Measurements from ENCODE around the gene DXO.
"Not testable (repeated sequence)": the region's sequence is repeated elsewhere in the genome, so short reads cannot be mapped to it uniquely, and the experiment has no call there.

DXO gene

DNA sequence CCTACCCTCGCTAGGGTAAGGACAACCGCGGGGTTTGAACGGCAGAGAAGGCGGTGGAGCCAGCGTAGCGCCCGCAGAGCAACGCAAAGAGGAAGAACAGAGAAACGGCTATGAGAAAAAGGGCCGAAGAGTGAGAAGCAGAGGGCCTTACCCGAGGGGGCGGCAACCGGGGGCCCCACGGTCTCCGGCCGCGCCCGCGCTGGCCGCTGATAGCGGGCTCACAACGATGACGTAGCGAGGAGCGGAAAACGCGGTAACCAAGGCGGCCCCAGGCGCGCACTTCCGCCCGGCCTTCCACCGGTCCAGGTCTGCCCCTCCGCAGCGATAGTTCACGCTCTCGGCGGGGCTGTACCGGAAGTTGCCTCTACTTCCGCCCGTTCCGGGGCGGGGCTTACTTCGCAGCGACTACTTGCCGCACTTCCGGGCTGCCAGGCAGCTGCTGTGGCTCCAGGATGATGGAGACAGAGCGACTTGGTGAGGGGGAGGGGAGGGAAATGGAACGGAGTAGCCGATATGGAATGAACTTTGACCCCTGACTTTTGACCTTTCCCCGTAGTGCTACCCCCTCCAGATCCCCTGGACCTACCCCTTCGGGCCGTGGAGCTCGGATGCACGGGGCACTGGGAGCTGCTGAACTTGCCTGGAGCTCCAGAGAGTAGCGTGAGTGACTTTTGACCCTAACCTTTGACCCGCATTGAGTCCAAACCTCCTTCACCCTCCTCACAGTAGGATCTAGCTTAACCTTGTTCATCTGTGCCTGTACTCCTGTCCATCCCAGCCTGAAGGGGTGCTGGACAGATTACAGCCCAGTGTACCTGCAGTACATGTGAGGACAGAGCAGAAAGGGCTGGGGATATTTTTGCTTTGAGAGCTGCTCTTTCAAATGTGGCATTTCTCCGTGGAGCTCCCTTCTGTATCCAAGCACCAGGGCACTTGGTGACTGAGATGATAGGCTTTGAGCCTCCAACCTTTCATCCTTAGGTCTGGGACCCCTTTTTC is 12.9 kb downstream of the DXO start, which contains the start of the genes NELFE and SKIC2:
Gene NELFE (minus strand): TSS at position 231 of the 999 bp plus-strand sequence. CDS start 525 bp downstream, outside the sequence.
Gene SKIC2 (plus strand): TSS at position 435 of the 999 bp plus-strand sequence. CDS start 18 bp downstream, at position 453.
- peak; percentile 92 for DNase-seq (ENCODE audit: low read depth, low spot score)

DNA sequence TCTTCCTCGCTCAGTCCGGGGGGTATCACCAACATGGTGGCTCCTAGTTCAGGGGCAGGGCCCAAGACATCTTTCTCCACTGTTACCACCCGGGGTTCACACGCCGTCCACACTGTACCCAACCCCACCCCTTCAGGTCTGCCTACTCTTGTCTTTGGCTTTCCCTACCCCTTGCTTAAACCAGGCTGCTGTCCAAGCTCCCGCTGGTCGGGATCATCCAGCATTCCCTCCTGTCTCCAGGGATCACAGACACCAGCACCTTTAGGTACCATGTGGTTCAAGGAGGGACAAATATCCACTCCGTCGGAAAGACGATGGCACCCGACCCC is 13.6 kb downstream of the DXO start:
- no peak for DNase-seq (ENCODE audit: low read depth, low spot score)

DNA sequence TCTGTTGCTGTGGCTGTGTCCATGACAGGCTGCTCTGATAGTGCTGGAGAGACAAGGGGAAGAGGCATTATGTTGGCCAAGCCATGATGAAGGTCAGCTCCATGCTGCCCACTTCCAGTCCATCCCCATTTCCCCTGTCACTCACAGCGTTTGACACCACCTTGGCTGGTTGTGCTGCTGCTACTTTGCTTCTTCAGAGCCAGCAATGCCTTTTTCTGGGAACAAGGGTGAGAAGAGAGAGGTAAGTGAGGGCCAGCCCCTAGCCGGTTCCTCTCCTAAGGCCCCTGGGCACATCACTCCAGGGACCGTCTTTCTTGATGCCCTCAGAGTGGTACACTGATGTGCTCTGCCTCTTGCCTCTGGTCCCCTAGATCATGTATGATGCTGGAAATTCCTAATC is 15.1 kb downstream of the DXO start:
- no peak for DNase-seq (ENCODE audit: low read depth, low spot score)

DNA sequence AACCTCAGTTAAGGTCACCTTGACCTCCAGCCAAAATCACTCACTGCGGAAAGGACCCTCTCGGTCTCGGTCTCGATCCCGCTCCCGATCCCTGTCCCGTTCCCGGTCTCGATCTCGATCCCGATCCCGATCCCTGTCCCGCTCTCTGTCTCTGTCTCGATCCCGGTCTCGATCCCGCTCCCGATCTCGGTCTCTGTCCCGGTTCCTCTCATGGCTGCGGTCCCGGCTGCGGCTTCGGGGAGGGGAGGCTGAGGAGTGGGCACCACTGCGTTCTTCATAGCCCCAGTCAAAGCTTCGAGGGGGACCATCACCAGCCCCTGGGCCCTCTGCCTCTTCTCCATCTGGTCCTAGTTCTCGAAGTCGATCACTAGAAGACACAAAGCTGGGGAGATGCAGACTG is 17.4 kb downstream of the DXO start:
- DNase-seq (ENCODE audit: low read depth, low spot score), result no peak

DNA sequence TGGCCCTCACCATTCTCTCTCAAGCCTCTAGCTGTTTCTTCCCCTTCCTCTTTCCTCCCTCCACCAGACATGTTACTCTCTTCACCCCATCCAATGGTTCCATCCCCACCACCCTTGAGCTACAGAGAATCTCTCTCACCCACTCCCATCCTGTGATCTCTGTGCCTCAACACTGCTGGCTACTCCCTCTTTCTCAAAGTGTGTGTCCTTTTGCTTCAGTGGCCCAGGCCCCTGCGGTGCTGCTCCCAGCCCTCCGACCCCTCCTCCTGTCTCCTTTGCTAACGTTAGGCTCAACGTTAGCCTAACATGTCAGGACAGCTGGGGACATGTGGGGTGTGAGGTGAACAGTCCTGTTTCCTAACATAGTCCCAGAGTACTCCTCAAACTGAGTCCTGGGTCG is 19.0 kb downstream of the DXO start:
- no peak for DNase-seq (ENCODE audit: low read depth, low spot score)

DNA sequence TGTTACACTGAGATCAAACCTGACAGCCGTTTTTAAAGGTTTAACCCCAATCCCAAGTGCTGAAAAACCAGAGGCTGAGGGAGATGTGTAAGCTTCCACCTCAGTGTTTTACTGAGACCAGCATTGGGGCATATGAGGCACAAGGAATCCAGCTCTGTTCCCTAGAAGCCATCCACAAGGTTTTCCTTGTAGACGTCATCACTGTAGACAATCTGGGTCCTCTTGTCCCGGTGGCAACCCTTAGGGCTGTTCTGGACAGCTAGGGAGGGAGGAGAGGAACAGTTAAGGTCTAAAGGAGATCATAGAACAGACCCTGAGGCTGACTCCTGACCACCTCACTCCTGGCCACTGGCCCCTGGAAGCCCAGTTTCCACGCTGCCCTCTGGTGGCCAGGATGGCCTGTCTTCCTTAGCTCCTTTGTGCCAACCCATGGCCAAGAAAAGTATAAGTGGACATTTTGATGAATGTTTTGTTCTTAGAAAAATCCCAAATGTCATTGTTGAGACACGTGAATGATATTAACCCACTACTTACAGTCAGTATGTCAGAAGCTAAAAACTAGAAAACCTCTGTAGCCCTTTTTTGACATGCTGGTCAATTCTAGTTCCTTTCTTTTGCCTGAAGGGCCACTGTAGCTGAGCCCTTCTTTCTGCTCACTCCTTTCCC is 19.7 kb downstream of the DXO start:
- no peak for DNase-seq (ENCODE audit: low read depth, low spot score)

DNA sequence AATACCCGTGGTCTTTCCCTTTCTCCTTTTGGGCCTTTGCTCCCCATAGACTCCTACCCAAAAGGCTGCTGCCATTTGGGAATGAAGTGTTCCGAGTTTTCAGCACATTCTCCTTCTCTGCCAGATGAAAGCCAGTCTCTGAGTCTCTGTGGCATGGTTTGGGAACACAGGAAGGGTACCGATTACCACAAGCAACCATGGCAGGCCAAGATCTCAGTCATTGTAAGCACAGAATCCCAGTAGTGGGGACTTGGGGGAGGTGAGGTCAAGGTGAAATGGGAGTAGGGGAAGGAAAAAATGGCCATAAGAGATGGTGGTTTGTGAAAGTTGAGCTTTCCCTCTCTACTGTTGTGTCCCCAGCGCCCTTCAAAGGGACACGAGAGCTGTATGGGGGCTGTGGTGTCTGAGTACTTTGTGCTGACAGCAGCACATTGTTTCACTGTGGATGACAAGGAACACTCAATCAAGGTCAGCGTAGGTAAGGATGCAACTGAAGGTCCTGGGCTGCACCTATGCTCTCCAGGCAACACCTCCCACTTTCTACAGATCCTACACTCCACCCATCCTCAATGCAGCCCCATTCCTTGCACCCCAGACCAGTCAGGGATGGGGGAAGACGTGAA is 21.9 kb downstream of the DXO start:
- no peak for DNase-seq (ENCODE audit: low read depth, low spot score)

DNA sequence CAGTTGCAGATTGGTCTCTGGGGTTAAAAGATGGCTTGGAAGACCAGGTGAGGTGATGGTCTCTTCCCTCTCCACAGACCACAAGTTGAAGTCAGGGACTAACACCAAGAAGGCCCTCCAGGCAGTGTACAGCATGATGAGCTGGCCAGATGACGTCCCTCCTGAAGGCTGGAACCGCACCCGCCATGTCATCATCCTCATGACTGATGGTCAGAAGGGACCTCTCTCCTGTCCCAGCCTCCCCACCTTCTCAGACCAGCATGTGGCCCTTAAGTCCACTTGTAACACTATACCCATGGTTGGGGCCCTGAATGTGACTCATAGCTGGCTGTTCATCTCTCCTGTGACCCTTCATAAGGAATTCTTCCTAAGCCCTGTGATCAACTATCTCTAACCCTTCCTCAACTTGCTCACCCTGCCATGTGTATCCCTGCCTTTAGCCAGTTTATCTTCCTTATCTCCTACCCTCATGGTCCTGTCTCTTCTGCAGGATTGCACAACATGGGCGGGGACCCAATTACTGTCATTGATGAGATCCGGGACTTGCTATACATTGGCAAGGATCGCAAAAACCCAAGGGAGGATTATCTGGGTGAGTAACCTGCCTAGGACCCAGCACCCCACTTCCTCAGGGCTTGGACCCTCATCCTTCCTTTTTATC is 23.1 kb downstream of the DXO start:
- no peak for DNase-seq (ENCODE audit: low read depth, low spot score)

DNA sequence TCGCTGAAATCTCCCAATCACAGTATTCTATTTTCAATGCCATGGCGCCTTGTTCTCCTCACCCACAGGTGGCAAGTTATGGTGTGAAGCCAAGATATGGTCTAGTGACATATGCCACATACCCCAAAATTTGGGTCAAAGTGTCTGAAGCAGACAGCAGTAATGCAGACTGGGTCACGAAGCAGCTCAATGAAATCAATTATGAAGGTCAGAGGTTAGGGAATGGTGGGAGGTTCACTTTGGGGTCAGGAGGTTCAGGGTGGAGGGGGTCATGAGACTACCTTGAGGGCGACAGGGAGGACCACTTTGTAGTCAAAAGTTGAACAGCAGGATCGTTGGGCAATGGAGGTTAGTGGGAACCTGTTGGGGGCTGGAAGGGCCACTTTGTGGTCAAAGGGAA is 23.6 kb downstream of the DXO start:
- no peak for DNase-seq (ENCODE audit: low read depth, low spot score)

DNA sequence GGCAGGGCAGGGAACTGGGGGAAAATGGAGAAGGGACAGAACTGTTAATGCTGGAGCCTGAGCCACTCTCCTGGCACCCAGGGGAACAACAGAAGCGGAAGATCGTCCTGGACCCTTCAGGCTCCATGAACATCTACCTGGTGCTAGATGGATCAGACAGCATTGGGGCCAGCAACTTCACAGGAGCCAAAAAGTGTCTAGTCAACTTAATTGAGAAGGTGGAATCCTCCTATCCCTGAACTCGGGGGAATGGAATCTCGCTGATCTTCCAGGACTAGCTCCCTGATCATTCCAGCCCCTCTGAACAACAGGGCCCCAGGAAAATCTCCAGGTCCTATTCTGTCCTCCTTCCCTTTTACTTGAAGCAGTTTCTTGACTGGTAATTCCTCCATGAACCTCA is 24.1 kb downstream of the DXO start:
- no peak for DNase-seq (ENCODE audit: low read depth, low spot score)

DNA sequence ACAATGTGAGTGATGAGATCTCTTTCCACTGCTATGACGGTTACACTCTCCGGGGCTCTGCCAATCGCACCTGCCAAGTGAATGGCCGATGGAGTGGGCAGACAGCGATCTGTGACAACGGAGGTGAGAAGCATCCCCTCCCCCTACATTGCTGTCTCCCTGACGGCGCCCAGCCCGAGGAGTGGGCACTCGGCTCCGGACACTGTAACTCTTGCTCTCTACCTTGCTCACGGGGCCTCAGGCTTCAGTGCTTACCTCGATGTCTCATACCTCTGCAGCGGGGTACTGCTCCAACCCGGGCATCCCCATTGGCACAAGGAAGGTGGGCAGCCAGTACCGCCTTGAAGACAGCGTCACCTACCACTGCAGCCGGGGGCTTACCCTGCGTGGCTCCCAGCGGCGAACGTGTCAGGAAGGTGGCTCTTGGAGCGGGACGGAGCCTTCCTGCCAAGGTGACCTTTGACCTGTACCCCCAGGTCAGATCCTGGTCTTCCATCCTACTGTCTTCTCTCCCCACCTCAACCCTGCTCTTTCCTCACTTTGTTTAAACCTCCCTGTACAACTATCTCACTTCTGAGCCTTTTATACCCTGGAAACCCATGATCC is 24.8 kb downstream of the DXO start:
- DNase-seq (ENCODE audit: low read depth, low spot score), result no peak

DNA sequence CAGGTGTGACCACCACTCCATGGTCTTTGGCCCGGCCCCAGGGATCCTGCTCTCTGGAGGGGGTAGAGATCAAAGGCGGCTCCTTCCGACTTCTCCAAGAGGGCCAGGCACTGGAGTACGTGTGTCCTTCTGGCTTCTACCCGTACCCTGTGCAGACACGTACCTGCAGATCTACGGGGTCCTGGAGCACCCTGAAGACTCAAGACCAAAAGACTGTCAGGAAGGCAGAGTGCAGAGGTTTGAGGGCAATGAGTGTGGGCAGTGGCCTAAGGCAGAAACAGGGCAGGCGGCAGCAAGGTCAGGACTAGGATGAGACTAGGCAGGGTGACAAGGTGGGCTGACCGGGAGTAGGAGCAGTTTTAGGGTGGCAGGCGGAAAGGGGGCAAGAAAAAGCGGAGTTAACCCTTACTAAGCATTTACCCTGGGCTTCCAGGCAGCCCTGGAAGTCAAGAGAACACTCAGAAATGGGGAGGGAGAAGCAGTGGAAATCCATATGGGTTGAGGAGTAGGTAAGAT is 25.5 kb downstream of the DXO start:
- no peak for DNase-seq (ENCODE audit: low read depth, low spot score)

DNA sequence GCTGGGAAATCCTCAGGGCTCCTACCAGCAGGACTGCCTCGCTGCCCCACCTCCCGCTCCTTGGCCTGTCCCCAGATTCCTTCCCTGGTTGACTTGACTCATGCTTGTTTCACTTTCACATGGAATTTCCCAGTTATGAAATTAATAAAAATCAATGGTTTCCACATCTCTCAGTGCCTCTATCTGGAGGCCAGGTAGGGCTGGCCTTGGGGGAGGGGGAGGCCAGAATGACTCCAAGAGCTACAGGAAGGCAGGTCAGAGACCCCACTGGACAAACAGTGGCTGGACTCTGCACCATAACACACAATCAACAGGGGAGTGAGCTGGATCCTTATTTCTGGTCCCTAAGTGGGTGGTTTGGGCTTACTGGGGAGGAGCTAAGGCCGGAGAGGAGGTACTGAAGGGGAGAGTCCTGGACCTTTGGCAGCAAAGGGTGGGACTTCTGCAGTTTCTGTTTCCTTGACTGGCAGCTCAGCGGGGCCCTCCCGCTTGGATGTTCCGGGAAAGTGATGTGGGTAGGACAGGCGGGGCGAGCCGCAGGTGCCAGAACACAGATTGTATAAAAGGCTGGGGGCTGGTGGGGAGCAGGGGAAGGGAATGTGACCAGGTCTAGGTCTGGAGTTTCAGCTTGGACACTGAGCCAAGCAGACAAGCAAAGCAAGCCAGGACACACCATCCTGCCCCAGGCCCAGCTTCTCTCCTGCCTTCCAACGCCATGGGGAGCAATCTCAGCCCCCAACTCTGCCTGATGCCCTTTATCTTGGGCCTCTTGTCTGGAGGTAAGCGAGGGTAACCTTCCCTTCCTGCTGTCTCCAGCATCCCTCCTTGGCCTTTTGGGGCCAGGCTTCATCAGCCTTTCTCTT is 26.2 kb downstream of the DXO start, which contains the start of gene CFB:
Gene CFB (plus strand): TSS at position 589 of the 863 bp plus-strand sequence. CDS start 127 bp downstream, at position 716.
- peak; percentile 26 for DNase-seq (ENCODE audit: low read depth, low spot score)

DNA sequence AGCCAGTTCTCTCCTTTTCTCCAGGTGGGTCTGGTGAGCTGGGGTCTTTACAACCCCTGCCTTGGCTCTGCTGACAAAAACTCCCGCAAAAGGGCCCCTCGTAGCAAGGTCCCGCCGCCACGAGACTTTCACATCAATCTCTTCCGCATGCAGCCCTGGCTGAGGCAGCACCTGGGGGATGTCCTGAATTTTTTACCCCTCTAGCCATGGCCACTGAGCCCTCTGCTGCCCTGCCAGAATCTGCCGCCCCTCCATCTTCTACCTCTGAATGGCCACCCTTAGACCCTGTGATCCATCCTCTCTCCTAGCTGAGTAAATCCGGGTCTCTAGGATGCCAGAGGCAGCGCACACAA is 26.8 kb downstream of the DXO start:
- DNase-seq (ENCODE audit: low read depth, low spot score), result no peak

DNA sequence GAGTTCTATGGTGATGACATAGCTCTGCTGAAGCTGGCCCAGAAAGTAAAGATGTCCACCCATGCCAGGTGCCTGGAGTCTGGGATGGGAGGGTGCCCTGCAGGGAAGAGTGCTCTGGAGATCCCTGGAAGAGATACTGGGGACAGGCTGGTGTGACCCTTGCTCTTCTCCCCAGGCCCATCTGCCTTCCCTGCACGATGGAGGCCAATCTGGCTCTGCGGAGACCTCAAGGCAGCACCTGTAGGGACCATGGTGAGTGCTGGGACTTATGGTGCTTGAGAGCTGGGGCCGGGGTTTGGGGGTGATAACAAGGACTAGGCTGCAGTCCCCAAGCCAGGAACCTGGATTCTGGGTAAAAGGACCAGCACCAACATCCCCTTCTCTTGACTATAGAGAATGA is 28.2 kb downstream of the DXO start:
- no peak for DNase-seq (ENCODE audit: low read depth, low spot score)

DNA sequence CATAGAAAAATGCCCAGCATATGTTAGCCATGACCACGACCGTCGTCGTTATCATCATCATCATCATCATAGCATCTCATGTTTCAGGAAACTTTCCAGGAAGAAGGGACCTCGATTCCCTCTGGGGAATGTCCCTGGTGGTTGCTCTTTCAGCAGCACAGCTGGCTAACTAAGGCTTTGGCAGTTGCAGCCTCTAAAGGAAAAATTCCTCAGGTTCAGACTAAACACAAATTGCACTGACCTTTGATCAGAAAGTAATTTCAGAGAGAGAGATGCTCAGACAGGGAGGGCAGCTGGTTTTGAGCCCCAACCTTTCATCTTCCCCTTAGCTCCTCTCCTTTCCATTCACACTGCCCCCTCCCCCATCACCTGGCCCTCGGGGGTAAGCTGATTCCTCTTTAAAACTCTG is 31.7 kb downstream of the DXO start:
- no peak for DNase-seq (ENCODE audit: low read depth, low spot score)

DNA sequence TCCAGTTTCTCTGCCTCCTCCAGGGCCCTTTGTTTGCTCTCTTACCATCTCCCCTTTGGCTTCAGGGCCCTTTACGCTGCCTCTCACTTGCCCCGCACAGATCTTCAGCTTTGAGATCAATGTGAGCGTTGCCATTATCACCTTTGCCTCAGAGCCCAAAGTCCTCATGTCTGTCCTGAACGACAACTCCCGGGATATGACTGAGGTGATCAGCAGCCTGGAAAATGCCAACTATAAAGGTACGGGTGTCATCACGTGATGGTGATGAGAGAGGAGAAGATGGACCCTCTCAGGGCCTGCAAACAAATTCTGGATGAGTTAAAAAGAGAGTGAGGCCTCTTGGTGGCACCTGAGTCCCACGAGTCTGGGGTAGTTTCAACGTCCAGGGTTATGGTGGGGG is 36.1 kb downstream of the DXO start:
- DNase-seq (ENCODE audit: low read depth, low spot score), result no peak

DNA sequence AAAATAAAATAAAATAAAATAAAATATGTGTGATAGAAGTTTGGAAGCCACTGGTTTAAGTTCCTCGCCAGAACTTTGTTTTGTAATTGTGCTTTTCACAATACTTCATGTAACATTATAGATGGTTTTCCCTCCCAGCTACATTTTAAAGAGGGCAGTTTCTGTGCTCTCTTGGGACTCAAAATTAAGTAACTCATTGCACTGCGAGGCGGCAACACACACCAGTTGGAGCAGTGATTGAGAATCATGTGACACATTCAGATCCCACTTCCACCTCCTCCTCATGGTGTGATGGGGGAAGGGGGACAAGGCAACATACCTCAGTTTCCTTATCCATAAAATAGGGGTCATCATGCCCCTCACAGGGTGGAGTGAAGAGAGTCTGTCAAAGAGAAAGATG is 36.9 kb downstream of the DXO start:
- no peak for DNase-seq (ENCODE audit: low read depth, low spot score)

DNA sequence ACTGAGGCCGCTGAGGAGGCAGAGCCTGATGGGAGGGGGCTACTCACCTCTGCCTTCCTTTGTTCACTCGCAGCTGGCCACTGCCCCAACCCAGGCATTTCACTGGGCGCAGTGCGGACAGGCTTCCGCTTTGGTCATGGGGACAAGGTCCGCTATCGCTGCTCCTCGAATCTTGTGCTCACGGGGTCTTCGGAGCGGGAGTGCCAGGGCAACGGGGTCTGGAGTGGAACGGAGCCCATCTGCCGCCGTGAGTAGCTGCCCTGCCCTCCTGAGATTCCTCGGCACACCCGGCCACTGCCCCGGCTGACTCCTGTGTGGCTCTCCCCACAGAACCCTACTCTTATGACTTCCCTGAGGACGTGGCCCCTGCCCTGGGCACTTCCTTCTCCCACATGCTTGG is 38.4 kb downstream of the DXO start:
- DNase-seq (ENCODE audit: low read depth, low spot score), result no peak

DNA sequence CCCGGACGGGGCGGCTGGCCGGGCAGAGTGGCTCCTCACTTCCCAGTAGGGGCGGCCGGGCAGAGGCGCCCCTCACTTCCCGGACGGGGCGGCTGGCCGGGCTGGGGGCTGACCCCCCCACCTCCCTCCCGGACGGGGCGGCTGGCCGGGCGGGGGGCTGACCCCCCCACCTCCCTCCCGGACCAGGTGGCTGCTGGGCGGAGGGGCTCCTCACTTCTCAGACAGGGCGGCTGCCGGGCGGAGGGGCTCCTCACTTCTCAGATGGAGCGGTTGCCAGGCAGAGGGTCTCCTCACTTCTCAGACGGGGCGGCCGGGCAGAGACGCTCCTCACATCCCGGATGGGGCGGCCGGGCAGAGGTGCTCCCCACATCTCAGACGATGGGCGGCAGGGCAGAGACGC is 39.8 kb downstream of the DXO start:
- DNase-seq (ENCODE audit: low read depth, low spot score), result not testable (repeated sequence)

Measured in smooth muscle cell of the brain vasculature (primary cell).